ENCODE data around the gene CHRNB1. TPM values are rescaled to one million over a fixed set of nuclear protein-coding genes. Genes with fewer than 3 reads are reported as not detected.

Gene CHRNB1
- total RNA-seq, 1 donor from 2014 or later = 9.9 TPM

GRCh38 chr17:7440113-7440833 lies 4.6 kb upstream of the CHRNB1 start:
- Mint-ChIP-seq H3K27ac (ENCODE audit: unreplicated experiment) (peak overlapping the region; percentile 99), H3K27me3 (ENCODE audit: low read depth) (peaks cover 79% of the 10 kb centered on the region), H3K9me3 (no peaks in the 10 kb centered on the region), H3K36me3 (ENCODE audit: low read depth) (peaks cover 6% of the 10 kb centered on the region), H3K4me1 (peaks cover 56% of the 10 kb centered on the region), H3K4me3 (peak overlapping the region; percentile 95)
- no peak for TF ChIP-seq CTCF (conservative IDR thresholded peaks at IDR 0.05)
- DNase-seq (ENCODE audit: low read depth, low spot score) = peak; percentile 56

GRCh38 chr17:7440834-7441195 lies 4.0 kb upstream of the CHRNB1 start:
- Mint-ChIP-seq H3K4me1 (peaks cover 58% of the 10 kb centered on the region), H3K36me3 (ENCODE audit: low read depth) (peaks cover 6% of the 10 kb centered on the region), H3K27ac (ENCODE audit: unreplicated experiment) (peak overlapping the region; percentile 99), H3K27me3 (ENCODE audit: low read depth) (peaks cover 79% of the 10 kb centered on the region), H3K4me3 (peak overlapping the region; percentile 95), H3K9me3 (no peaks in the 10 kb centered on the region)
- no peak for TF ChIP-seq CTCF (conservative IDR thresholded peaks at IDR 0.05)
- DNase-seq (ENCODE audit: low read depth, low spot score) = peak; percentile 47

DNA sequence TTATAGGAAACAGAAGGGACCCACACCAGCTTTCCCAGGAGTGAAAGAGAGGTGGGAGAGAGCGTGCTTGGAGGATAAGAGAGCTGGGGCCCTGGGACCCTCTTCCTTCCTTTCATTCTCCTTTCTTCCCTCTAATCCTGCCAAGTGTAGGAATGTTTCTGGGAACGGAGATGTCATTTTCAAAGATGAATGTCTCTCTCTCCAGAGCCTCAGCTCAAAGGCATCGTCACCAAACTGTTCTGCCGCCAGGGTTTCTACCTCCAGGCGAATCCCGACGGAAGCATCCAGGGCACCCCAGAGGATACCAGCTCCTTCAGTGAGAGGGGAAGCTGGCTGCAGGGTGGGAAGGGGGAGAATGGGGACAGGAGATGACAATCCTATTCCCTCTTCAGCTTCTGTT lies 3.6 kb upstream of the CHRNB1 start:
- peaks cover 57% of the 10 kb centered on the region for H3K4me1 Mint-ChIP-seq
- H3K27me3 Mint-ChIP-seq (ENCODE audit: low read depth) = peaks cover 77% of the 10 kb centered on the region
- DNase-seq (ENCODE audit: low read depth, low spot score) = no peak
- H3K36me3 Mint-ChIP-seq (ENCODE audit: low read depth) = peaks cover 6% of the 10 kb centered on the region
- no peaks in the 10 kb centered on the region for H3K9me3 Mint-ChIP-seq
- H3K27ac Mint-ChIP-seq (ENCODE audit: unreplicated experiment) = no peak overlapping the region
- peak overlapping the region; percentile 95 for H3K4me3 Mint-ChIP-seq
- TF ChIP-seq CTCF (conservative IDR thresholded peaks at IDR 0.05) = no peak

DNA sequence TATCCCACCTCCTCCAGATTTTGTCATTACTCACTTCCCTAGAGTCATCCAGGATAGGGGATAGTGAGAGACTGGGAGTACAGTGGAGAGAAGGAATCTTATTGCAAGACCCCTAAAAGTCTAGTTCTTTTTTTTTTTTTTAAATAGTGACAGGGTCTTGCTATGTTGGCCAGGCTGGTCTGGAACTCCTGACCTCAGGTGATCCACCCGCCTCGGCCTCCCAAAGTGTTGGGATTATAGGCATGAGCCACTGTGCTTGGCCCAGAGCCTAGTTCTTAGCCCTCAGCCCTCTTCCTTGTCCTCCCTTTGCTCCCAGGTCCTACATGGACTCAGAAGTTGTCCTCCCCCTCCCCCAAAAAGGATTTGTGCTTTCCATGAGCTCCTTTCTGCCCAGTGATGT lies 2.7 kb upstream of the CHRNB1 start:
- H3K36me3 Mint-ChIP-seq (ENCODE audit: low read depth) = peaks cover 6% of the 10 kb centered on the region
- peaks cover 55% of the 10 kb centered on the region for H3K4me1 Mint-ChIP-seq
- H3K4me3 Mint-ChIP-seq = peak overlapping the region; percentile 68
- TF ChIP-seq CTCF (conservative IDR thresholded peaks at IDR 0.05) = no peak
- DNase-seq (ENCODE audit: low read depth, low spot score) = no peak
- H3K9me3 Mint-ChIP-seq = no peaks in the 10 kb centered on the region
- peaks cover 72% of the 10 kb centered on the region for H3K27me3 Mint-ChIP-seq (ENCODE audit: low read depth)
- H3K27ac Mint-ChIP-seq (ENCODE audit: unreplicated experiment) = no peak overlapping the region

DNA sequence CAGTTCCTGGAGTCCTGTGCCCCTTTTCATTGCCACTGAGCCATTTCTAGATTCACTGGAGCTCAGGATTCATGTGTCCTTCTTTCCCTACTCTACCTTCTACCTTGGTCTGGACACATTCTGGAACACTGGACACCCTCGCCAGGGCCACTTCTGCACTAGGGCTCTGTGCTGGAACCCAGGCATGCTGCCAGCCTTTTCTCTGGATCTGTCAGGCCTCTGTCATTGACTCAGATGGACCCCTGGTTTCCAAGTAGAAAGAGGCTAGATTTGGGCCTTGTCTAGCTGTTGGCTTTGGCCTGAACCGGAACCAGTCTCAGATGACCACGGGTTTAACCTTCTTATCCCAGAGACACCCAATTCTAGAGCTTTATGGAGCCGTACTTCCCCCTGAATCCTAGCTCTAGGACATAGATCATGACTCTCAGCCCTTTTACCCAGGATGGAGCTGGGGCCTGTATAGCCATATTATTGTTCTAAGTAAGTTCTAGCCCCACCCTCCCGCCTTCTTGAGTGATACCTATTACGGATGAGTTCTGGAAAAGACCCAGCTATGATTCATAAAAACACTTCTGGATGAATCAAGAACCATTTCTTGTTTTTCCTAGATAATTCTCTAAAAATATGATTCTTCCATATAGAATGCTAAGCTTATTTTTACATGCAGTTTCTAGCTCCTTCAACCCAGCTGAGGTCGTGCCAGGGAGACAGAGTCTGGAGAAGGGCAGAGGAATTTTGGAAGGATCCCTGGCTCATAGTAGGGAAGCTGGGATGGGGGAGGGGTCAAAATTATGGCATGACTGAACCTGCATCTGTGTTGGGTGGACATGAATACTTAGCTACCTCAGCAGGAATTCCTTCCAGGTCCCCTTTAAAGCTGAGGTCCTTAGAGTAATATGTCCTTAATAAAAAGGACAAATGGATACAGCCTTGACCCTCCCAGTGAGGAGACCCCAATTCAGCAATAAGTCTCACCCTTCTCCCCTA lies 1.1 kb upstream of the CHRNB1 start:
- Mint-ChIP-seq H3K4me1 (peaks cover 44% of the 10 kb centered on the region), H3K36me3 (ENCODE audit: low read depth) (peaks cover 3% of the 10 kb centered on the region), H3K27ac (ENCODE audit: unreplicated experiment) (no peak overlapping the region), H3K27me3 (ENCODE audit: low read depth) (peaks cover 62% of the 10 kb centered on the region), H3K9me3 (no peaks in the 10 kb centered on the region), H3K4me3 (peak overlapping the region; percentile 72)
- no peak for TF ChIP-seq CTCF (conservative IDR thresholded peaks at IDR 0.05)
- DNase-seq (ENCODE audit: low read depth, low spot score) = no peak

Measured in neural crest cell (in vitro differentiated cells).